LoVo (cell line): Measurements from ENCODE around the gene DOK6.
A peak's percentile ranks its signal among the peaks of the same experiment; 100 is the strongest.
"Not testable (repeated sequence)": the region's sequence is repeated elsewhere in the genome, so short reads cannot be mapped to it uniquely, and the experiment has no call there.

Source experiments
- DNase-seq: peaks from one replicate; pipeline ENCODE4 v3.0.0-alpha.2; 2016; ENCODE audit warnings: low spot score

The DOK6 gene

DNA sequence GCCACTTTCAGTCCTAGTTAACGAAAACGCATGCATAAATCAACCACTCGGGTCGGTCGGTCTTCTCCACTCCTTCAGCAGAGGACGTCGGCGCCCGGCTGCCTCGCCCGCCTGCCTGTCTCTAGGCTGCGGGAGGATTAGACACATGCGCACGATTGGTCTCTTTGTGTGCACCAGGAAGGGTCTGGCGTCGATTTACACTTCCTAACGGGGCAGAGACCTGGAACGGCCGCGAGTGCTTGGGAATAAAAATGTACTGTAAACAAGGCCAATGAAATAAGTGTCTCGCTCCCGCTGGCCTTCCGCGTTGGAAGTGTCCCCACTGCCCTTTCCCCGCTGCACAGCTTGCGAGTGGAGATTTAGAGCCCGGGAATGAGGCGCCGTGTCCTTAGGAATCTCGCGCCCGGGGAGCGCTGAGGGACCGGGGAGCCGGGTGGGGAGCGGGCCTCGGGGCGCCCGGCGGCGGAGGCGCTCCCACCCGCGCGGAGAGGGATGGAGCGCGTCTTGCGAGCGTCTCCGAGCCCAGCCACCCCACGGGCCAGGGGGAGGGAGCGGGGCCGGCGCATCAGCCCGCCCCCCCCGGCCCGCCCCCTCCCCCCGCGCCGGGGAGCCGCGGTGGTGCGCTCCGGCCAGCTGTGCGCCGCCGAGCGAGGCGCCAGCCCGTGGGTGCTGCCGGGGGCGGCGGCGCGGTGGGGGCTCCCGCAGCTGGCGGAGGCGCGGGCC, at the start of gene DOK6:
TSS of gene DOK6 (plus strand) at position 636 of the 723 bp plus-strand sequence.
- no peak for DNase-seq

DNA sequence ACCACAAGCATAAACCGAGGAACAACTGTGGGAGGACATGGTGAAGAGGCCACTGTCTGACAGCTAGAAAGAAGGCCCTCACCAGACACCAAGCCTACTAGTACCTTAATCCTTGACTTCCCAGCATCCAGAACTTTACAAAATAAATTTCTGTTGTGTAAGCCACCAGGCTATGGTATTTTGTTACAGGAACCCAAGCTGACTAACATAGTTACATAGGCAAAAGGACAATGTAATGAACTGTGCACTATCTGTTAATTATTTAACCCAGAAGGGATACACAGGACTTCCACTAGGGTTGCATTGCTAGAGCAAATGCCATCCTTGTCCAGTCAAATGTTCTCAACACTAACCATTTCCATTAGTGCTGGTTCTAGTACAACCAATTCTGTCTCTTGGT, 47.7 kb upstream of the DOK6 start:
- DNase-seq, result no peak

DNA sequence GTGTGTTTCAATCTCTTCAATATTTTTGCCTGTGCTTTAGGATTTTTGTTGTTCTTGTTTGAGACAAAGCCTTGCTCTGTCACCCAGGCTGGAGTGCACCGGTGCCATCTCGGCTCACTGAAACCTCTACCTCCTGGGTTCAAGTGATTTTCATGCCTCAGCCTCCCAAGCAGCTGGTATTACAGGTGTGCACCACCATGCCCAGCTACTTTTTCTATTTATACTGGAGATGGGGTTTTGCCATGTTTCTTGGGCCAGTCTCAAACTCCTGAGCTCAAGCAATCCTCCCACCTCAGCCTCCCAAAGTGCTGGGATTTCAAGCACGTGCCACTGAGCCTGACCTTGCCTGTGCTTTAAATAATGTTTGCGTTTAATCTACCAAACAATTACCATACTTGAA, 43.1 kb upstream of the DOK6 start:
- DNase-seq, result no peak

DNA sequence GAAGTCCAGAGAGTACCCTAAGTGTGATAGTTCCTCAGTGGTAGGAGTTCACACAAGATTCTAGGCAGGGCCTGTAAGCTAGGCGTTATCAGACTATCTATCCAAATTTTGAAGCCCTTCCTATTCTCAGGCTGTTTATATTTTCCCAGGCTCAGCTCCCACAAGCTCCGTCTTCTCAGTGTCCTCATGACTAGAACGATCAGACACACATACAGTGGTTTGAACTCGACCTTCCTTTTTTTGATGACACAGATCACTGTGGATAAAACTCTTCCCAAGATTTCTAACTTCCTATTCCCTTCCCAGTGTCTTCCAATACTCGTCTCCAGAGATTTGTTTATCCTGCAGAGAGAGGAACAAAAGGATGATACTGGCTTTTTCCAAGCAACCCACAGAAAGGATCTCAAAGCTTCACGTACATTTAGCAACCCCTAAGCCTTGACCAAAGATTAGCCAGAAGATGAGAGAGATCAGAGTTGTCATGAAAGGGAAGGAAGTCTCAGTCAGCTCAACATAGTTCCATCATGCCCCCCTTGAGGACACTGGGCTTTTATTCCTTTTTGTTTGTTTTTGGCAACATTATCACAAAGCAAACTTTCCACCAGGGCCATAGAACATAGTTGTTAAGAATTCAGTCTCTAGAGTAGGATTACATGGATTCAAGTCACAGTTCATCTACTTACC, 42.3 kb upstream of the DOK6 start:
- DNase-seq, result no peak

DNA sequence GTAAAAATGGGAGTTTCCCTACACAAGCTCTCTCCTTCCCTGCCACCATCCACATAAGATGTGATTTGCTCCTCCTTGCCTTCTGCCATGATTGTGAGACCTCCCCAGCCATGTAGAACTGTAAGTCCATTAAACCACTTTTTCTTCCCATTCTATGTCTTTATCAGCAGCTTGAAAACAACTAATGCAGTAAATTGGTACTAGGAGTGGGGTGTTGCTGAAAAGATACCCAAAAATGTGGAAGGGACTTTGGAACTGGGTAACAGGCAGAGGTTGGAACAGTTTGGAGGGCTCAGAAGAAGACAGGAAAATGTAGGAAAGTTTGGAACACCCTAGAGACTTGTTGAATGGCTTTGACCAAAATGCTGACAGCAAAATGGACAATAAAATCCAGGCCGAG, 40.9 kb upstream of the DOK6 start:
- not testable (repeated sequence) for DNase-seq

DNA sequence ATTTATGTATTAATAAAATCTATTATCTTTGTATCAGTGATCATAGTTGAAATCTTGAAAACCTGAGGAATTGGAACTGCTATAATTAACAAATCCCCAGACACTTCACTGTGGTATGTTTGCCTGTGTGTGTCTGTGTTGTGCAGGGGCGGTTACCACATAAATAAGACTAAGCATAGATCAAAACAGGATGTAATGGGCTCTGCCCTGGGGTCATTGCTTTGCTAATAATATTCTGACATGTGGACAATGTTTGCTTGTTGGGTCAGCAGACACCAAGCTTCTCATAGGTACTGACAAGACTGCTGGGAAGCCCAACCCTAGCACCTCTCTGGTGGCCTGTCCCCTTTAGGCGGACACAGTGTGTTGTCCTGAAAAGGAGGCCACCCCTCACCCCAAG, 35.8 kb upstream of the DOK6 start:
- no peak for DNase-seq

DNA sequence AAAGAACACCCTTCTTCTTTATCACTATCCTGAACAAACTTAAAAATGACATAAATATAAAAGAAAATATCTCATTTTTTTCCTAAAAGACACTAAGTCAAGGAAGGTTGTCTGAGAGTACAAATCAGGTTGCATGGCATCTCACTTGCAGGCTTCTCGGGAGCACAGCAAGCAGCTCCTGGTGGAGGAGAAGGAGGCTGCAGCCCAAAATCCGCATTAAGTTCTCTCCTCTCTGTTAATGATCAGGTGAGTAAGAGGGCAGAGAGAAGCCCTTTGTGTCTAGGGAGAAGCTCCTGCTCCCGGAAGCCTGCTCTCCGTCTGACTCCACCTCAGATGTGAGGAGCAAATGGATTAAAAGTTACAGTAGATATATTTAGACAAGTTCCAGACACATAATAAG, 35.0 kb upstream of the DOK6 start:
- no peak for DNase-seq

DNA sequence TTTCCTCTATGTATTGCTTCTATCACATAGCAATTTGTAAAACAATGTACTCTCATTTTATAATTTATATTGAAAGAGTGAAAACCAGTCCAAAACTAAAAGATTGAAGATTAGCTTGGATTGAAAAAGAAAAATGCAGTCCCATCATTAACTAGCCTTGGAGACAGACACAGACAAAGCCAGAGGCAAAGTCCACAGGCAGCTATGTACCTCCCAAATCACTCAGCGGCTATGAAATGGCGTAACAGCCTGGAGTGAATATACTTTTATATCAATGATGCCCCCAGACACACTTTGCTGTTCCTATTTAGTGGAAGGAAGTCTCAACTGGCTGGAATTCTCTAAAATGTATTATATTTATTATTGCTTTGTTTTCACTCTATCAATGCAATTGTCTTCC, 33.6 kb upstream of the DOK6 start:
- no peak for DNase-seq

DNA sequence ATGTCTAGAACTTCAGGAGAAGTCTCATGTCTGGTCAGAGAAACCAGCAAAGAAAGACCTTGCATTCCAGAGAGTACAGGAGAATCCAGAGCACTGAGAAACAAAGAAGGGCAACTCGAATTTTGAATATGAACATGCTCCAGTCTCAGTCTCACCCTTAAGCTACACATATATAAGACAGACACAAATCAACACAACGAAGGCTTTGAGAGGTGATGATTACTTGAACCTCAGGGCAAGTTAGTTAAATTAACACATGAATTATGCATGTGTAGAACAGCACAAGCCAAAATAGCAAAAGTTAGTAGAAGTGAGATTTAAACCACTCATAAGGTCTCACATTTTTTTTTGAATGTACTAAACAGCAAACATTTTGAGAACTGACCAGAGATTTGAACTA, 29.0 kb upstream of the DOK6 start:
- no peak for DNase-seq

DNA sequence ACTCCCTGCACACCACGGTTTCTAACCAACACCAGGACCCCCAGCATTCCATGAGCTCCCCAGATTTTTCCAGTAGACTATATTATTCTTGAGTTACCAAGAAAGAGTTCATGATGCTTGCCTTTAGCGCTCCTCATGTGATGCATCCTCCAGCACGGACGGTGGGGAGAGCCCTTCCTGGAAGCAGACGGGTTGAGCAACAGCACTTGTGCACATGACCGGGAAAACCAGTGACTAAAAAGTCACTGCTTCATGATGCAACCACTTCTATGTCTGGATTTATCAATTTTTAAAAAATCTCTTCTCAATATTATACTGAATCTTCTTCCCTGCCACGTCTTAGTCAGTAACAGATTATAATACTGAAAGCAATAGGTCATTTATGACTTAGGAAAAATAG, 20.4 kb upstream of the DOK6 start:
- DNase-seq, result no peak

DNA sequence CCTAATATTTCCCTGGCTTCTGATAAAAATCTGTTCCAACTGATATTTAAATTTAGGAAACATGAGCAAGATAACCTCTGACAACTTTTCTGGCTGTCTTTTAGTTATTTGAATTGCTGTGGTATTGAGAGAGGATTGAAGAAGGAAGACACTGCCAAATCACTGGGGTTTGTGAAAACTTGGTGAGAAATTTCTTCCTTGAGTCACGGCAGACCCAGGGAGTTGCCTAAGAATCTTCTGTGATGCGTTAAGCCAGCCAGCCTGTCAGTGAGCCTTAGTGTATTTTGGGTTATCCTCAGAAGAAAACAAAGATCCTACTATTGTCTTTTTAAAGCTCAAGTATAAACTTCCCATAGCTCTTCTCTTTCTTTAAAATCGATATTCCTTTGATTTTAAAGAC, 17.5 kb upstream of the DOK6 start:
- DNase-seq, result no peak

DNA sequence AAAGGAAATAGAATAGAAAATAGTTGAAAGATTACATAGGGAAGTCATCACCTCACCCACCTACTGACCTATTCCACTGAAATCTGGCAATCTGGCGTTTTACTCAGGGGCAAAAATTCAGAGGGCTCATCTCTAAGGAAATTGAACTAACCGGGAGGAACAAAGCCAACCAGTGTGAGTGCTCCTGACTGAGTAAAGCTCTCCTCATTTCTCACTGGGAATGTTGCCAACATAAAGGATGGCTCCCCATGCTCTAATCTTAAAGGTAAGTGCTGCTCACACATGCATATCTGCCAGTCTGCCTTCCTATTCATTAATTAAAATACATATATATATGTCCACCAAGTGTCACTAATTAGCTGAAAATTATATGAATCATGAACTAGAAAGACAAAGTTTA, 13.5 kb upstream of the DOK6 start:
- DNase-seq, result no peak

DNA sequence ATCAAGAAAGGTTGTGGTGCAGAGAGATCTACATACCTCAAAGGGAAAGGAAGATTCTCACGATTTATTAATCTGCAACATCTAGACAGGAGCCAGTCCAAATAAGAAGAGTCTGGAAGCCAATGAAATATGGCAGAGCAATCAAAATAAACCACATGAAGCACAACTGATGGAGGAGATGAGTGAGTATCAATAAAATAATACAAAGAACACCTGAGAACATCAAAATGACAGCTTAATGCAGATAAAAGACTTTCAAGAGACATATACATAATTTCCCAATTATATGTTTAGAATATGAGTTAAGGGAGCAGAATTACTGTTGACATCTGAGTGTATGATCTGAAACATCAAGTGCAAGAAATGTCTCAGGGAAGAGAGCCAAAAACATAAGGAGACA, 12.5 kb upstream of the DOK6 start:
- DNase-seq, result no peak

DNA sequence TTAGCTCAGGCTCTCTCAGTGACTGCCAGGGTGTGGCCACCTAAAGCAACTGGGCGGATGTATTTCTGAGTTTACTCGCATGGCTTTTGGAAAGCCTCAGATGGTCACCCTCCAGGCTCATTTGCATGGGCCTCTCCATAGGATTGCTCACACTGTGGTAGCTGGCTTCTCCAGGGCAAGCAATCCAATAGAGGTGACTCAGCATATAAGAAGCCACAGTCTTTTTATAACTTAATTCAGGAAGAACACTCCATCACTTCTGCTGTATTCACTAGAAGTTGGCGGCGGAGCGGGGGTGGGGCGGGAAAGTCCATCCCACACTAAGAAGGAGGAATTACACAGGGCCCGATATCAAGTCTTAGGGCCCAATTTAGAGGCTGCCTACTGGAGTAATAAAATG, 3.6 kb upstream of the DOK6 start:
- peak; percentile 3 for DNase-seq

DNA sequence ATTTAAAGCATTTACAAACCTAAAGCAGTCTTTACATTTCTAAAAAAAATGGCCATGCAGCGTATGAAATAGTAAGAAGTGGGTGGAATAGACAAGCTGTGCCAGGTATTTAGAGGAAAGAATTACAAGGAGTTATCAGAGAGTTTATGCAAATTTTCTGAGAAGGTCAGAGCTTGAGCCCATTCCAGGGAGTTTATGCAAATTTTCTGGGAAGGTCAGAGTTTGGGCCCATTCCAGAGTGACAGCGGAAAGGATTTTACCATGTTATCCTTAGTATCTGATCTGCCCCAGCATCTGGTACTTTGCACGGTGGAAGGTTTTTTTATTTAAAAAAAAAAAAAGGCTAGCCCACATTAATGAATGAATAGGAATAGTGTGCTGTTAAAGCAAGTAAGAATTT, 1.4 kb upstream of the DOK6 start:
- DNase-seq, result no peak

DNA sequence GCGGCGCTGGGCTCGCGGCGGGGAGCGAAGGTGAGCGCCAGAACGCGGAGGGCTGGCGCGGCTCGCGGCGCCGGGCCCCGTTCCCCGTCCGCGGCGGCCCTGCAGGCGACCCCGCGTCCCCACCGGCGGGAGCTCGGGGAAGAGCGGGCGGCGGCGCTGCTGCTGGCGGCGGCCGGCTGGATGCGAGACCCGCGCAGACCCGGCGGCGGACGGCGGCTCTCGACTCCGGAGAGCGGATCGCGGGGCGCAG, 213 bp downstream of the DOK6 start:
- DNase-seq, result no peak

DNA sequence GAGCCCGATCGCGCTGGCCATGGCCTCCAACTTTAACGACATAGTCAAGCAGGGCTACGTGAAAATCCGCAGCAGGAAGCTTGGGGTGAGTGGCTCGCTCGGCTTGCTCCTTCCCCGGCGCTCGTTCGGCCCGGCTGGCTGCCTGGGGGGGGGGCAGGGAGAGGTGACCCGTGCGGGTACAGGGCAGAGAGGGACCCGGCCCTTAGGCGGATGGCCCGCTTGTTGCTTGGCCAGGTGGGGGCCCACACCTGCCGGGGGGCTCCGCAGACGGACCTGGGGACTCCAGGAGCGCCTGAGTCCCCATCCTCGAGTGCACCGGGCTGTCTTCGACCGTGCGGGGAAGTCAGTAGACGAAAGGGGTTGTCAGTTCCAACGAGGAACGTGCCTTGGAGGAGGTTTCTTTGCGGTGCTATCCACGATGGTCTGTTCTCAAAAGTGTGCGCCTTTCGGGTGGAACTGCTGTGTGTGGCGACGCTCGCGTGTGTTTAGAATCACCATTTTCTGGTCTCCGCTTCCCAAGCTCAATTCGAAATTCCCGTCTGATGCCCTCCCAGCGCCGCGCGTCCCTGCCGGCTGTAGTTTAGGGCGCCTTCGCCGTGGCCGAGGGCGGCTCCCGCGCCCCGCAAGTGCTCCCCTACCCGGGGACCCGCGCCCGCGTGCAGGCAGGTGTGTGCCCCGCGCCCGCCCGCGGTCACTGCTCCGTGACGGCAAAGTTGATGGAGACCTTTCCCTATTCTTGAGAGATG, 711 bp downstream of the DOK6 start:
- DNase-seq, result no peak

DNA sequence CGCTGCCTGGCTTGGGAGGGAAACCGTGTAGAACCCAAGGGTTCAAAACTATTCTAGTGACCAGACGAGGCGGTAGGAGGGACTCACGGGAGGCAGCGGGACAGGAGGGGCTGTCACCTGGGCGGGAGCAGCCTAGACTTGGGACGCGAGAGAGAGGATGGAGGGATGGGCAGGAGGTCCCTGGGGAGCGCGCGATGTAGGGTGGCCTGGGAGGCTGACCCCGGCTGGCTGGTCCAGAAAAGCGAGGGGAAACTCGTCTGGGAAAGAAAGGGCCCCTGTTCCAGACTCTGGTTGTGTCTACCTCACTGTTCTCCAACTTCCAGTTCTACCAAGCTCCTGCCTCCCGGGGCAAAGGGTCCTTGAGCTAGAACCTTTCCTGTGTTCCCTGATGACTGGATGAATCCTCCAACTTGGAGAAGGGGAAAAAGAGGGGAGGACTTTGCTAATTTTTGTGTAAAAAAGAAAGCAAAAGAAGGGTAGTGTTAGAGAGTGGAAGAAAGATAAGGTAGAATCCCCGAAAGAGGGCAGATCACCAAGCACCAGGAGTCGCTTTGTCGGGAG, 1.4 kb downstream of the DOK6 start:
- DNase-seq, result no peak

DNA sequence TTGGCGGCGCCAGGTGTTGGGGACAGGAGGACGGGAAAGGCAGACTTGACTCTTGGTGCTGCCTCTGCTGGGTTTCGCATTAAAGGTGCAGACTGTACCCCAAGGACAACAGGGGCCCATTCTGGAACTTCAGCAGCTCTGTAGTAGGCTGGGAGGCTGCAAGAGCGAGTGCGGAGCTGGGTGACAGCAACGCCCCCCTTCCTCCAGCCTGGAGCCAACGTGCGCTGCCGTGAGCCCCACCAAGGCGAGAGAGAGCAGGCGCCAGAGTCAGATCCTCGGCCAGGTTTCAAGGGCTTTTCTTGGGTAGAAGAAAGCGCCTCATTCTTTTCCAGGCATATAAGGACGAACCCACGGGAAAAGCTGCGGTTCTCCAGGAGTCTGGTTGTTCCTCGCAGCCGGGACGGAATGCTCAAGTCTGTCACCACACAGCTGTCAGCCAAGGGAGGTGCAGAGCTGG, 1.9 kb downstream of the DOK6 start:
- no peak for DNase-seq

DNA sequence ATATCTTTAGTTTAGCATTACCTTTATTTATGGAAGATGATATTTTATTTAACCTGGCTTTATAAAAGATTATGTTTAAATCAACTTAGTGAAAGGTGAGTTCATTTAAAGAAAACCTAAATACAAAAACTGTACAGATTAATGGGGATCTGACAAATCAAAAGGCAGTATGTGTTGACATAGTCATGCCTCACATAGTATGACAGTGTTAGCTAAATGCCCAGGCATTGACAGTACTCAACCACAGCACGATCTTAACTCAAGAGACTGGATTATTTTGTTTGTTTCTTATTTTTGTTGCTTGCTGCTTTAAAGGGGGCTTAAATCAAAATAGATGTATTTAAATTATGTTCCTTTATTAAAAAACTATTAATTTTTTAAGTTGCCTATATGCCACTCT, 7.8 kb downstream of the DOK6 start:
- no peak for DNase-seq

DNA sequence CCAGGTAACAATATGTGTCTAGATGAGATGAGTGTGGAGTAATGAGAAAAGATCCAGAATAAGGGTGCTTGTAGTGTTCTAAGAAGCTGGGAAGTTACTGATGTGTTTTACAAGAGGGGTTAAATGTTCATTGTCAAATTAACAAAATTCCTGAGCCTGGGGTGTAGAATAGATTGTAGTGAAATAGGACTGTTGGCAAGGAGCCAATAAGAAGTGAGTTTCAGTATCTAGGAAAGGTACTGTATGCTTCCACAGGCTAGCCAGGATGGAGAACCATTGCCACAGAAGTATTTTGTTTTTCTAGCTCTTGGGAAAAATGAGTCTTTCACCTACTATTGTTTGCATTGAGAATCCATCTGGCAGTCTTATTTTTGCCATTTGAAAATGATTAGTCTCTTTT, 10.5 kb downstream of the DOK6 start:
- DNase-seq, result no peak

DNA sequence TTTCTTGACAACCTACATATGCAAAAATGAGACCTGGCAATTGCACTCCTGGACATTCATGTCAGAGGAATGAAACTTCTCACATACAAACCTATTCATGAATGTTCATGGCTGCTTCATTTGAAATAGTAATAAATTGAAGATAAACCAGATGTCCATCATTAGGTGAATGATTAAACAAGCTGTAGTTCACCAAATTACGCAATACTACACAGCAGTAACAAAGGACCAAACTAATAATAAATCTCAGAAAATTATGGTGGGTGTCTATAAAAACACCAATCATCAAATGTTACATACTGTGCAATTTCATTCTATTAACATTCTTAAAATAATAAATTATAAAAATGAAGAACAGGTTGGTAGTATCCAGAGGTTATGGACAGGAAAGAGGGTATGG, 13.5 kb downstream of the DOK6 start:
- DNase-seq, result no peak

DNA sequence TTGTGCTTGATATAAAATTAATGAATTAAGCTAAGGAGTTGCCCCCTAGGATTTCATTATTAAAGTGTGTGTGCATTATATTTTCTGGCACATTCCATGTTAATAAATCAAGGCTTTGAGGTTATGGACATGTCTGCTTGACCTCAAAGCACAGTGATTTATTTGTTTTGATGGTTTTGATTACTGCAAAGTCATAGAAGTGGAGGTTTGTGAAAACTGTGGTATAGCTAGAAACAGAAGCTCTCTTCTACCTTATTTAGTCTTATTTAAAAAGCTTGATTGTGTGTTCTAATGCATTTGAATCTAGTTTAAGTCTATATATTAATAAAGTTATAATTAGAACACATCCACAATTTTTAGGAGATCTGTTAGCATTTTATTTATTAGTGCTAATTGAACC, 32.2 kb downstream of the DOK6 start:
- DNase-seq, result no peak
